HL-60 (cell line): ENCODE results near the gene GSTM1.

Experiments used
- DNase-seq, 2 experiments: peaks; one replicate each; pipeline ENCODE4 v3.0.0-alpha.2; 2010 to 2020; ENCODE audit warnings: low read depth in 1 of 2, low spot score in 1 of 2
- H3K27ac ChIP-seq: fragments of 250-450 bp; sonication (Bioruptor Pico); replicated peaks from 2 replicates; pipeline ENCODE4 v1.5.1; 2020; ENCODE audit warnings: mild to moderate bottlenecking, moderate library complexity
- H3K27me3 ChIP-seq: fragments of 250-450 bp; sonication (Bioruptor Pico); 2 replicates; pipeline ENCODE4 v1.5.1; 2021; ENCODE audit warnings: mild to moderate bottlenecking, moderate library complexity; ENCODE audit not compliant: insufficient read depth, poor library complexity, severe bottlenecking
- H3K4me3 ChIP-seq: replicated peaks from 2 replicates; pipeline ENCODE4 v1.5.1; 2011; ENCODE audit warnings: mild to moderate bottlenecking, control low read depth, low read length; ENCODE audit not compliant: insufficient read depth
- GABPA ChIP-seq: IDR thresholded peaks from 2 replicates; pipeline ENCODE4 v1.6.1; 2012; ENCODE audit warnings: low read depth
- POLR2AphosphoS5 ChIP-seq: IDR thresholded peaks from 2 replicates; pipeline ENCODE4 v1.6.1; 2012; ENCODE audit warnings: low read depth
- SPI1 ChIP-seq: IDR thresholded peaks from 2 replicates; pipeline ENCODE4 v1.6.1; 2012; ENCODE audit warnings: low read depth, mild to moderate bottlenecking, borderline replicate concordance
- TF ChIP-seq, protein P1 (sequence below): IDR thresholded peaks from 2 replicates; pipeline ENCODE4 v1.6.1; 2012; ENCODE audit warnings: low read depth; ENCODE audit not compliant: insufficient replicate concordance
- TF ChIP-seq, protein P2 (sequence below): IDR thresholded peaks from one replicate; pipeline ENCODE4 v1.5.1; 2011; ENCODE audit warnings: low read length, control low read depth, inconsistent platforms; ENCODE audit not compliant: insufficient read depth

Gene GSTM1

GRCh38 chr1:109716121-109716520 lies 28.5 kb downstream of the GSTM1 start:
- Histone ChIP-seq H3K27me3 (no peaks in the 10 kb centered on the region), H3K4me3 (no peak overlapping the region), H3K27ac (no peak overlapping the region)
- DNase-seq, result no peak
- TF ChIP-seq GABPA, result no peak
- TF ChIP-seq SPI1, result no peak
- no peak for TF ChIP-seq POLR2AphosphoS5
- TF ChIP-seq, protein P1, sequence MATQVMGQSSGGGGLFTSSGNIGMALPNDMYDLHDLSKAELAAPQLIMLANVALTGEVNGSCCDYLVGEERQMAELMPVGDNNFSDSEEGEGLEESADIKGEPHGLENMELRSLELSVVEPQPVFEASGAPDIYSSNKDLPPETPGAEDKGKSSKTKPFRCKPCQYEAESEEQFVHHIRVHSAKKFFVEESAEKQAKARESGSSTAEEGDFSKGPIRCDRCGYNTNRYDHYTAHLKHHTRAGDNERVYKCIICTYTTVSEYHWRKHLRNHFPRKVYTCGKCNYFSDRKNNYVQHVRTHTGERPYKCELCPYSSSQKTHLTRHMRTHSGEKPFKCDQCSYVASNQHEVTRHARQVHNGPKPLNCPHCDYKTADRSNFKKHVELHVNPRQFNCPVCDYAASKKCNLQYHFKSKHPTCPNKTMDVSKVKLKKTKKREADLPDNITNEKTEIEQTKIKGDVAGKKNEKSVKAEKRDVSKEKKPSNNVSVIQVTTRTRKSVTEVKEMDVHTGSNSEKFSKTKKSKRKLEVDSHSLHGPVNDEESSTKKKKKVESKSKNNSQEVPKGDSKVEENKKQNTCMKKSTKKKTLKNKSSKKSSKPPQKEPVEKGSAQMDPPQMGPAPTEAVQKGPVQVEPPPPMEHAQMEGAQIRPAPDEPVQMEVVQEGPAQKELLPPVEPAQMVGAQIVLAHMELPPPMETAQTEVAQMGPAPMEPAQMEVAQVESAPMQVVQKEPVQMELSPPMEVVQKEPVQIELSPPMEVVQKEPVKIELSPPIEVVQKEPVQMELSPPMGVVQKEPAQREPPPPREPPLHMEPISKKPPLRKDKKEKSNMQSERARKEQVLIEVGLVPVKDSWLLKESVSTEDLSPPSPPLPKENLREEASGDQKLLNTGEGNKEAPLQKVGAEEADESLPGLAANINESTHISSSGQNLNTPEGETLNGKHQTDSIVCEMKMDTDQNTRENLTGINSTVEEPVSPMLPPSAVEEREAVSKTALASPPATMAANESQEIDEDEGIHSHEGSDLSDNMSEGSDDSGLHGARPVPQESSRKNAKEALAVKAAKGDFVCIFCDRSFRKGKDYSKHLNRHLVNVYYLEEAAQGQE, result no peak
- TF ChIP-seq, protein P2, sequence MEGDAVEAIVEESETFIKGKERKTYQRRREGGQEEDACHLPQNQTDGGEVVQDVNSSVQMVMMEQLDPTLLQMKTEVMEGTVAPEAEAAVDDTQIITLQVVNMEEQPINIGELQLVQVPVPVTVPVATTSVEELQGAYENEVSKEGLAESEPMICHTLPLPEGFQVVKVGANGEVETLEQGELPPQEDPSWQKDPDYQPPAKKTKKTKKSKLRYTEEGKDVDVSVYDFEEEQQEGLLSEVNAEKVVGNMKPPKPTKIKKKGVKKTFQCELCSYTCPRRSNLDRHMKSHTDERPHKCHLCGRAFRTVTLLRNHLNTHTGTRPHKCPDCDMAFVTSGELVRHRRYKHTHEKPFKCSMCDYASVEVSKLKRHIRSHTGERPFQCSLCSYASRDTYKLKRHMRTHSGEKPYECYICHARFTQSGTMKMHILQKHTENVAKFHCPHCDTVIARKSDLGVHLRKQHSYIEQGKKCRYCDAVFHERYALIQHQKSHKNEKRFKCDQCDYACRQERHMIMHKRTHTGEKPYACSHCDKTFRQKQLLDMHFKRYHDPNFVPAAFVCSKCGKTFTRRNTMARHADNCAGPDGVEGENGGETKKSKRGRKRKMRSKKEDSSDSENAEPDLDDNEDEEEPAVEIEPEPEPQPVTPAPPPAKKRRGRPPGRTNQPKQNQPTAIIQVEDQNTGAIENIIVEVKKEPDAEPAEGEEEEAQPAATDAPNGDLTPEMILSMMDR, result no peak

DNA sequence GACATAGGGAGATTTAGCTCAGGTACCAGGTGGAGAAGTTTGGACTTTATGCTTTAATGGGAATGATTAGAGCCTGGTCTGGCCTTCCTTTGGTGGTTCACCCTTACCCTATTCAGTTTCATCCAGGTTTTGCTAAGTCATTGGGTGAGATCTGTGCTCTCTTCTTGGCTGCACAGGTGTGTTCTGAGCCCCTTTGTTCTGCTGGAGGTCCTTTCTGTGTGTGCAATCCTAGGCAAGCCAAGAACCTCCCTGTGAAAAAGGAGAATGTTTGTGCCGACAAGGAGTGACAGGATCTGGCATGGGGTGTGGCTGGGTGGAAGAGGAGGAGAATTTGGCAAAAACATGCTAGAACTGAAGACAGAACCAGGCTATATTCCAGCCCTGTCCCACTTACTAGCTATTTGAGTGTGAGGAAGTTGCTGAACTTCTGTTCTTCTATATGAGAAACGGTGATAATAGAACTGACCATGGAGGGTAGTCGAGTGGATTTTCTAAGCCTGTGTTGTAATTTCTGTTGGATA lies 29.0 kb downstream of the GSTM1 start:
- no peak for DNase-seq
- Histone ChIP-seq H3K27ac (no peak overlapping the region), H3K4me3 (no peak overlapping the region), H3K27me3 (no peaks in the 10 kb centered on the region)
- TF ChIP-seq SPI1 (no peak), POLR2AphosphoS5 (no peak), GABPA (no peak)
- TF ChIP-seq, protein P2, result no peak
- TF ChIP-seq, protein P1, result no peak

GRCh38 chr1:109717729-109718128 lies 30.1 kb downstream of the GSTM1 start:
- TF ChIP-seq SPI1 (no peak), GABPA (no peak), POLR2AphosphoS5 (no peak)
- TF ChIP-seq, protein P2, result no peak
- TF ChIP-seq, protein P1, result no peak
- Histone ChIP-seq H3K27me3 (no peaks in the 10 kb centered on the region), H3K27ac (no peak overlapping the region), H3K4me3 (no peak overlapping the region)
- no peak for DNase-seq
